Peyer's patch (tissue), 4 donors: ENCODE results near the gene NEU4.

Experiments
- POLR2A ChIP-seq, 2 donors: fragments of 450-650 bp; IDR thresholded peaks; one replicate each; pipeline ENCODE4 v1.5.1; 2017; ENCODE audit warnings: antibody characterized with exemption in 2 of 2, mild to moderate bottlenecking in 2 of 2, moderate library complexity in 2 of 2
- TF ChIP-seq, protein P1 (sequence below), 6 experiments: fragments of 450-650 bp in 4 of 6; fragments of 200-600 bp in 2 of 6; sonication (generic) in 1 of 6; IDR thresholded peaks; one replicate each; pipeline ENCODE4 v1.5.1; 2017 to 2019; ENCODE audit warnings: antibody characterized with exemption in 6 of 6, mild to moderate bottlenecking in 3 of 6, moderate library complexity in 1 of 6

GRCh38 chr2:241855888-241856422 lies 47.0 kb downstream of the NEU4 start:
- TF ChIP-seq POLR2A (IDR thresholded peaks at IDR 0.05) = no peak
- TF ChIP-seq, protein P1, sequence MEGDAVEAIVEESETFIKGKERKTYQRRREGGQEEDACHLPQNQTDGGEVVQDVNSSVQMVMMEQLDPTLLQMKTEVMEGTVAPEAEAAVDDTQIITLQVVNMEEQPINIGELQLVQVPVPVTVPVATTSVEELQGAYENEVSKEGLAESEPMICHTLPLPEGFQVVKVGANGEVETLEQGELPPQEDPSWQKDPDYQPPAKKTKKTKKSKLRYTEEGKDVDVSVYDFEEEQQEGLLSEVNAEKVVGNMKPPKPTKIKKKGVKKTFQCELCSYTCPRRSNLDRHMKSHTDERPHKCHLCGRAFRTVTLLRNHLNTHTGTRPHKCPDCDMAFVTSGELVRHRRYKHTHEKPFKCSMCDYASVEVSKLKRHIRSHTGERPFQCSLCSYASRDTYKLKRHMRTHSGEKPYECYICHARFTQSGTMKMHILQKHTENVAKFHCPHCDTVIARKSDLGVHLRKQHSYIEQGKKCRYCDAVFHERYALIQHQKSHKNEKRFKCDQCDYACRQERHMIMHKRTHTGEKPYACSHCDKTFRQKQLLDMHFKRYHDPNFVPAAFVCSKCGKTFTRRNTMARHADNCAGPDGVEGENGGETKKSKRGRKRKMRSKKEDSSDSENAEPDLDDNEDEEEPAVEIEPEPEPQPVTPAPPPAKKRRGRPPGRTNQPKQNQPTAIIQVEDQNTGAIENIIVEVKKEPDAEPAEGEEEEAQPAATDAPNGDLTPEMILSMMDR (IDR thresholded peaks at IDR 0.05) = no peak
